ENCODE measurements around the gene ECSIT.

Gene ECSIT

DNA sequence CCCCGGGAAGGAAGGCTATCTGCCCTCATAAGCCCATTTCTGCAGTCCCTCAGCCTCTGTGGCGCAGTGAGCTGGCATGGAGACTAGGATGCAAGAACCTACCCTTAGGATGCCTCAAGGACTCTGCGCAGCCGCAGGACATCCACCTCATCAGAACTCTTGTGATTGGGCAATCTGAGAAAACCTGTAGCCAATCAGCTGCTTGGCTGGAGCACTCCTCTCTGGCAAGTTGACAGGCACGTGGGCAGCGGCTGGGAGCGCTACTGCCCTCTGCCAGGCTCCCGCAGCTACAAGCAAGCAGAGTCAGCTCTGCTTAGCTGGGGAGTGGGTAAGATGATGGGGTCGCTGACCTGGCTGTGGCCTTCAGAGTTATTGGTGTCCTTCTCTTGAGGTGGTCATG lies 1.5 kb upstream of the ECSIT start:
- no peak for DNase-seq (ENCODE audit: low read depth, low spot score)
- POLR2A ChIA-PET = no interaction called here

DNA sequence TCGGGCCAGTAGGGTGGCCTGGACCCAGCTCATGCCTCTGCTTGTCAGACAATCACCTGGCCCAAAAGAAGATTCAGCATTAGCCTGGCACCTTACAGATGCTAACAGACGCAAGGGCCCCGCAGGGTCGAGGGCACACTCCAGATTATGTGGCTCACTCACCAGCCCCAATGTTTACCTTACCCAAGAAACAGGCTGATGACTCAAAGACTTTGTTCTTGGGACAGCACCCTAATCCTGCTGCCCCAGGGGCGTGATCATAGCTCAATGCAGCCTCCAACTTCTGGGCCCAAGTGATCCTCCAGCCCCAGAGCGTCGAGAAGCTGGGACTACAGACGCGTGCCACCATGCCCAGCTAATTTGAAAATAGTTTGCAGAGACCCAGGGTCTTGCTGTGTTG lies 9.8 kb downstream of the ECSIT start:
- ChIA-PET POLR2A (interaction anchor here (0.7 kb wide), 1 partner anchor 142 kb away, joined by 3 read pairs; no protein-coding TSS in a partner anchor), CTCF (interaction anchor here (1.4 kb wide), 1 partner anchor 10 kb away, joined by 6 read pairs; the partner anchor contains the start of gene ECSIT)
- H3K4me3 ChIP-seq (ENCODE audit: low read depth, low read length) = no peak overlapping the region
- no peak for TF ChIP-seq CTCF (IDR thresholded peaks at IDR 0.05; ENCODE audit: insufficient read depth, low read length, missing control alignments)
- DNase-seq (ENCODE audit: low read depth, low spot score) = no peak

More for the DNA sequence above, 1.5 kb upstream of the ECSIT start:
- H3K4me3 ChIP-seq (ENCODE audit: low read depth, low read length) = no peak overlapping the region
- TF ChIP-seq CTCF (IDR thresholded peaks at IDR 0.05; ENCODE audit: insufficient read depth, low read length, missing control alignments) = peak; percentile 33
- CTCF ChIA-PET = interaction anchor here (0.9 to 1.0 kb wide), 2 partner anchors 9 to 28 kb away, joined by 3 to 4 read pairs; partner anchors contain the start of genes CNN1 and ELOF1

- TF ChIP-seq CTCF (IDR thresholded peaks at IDR 0.05; ENCODE audit: insufficient read depth, low read length, missing control alignments) = no peak
- ChIA-PET CTCF (no interaction called here), POLR2A (no interaction called here)
- DNase-seq (ENCODE audit: low read depth, low spot score) = no peak
- H3K4me3 ChIP-seq (ENCODE audit: low read depth, low read length) = no peak overlapping the region
Observed at GRCh38 chr19:11513946-11514345, 15.0 kb downstream of the ECSIT start.

DNA sequence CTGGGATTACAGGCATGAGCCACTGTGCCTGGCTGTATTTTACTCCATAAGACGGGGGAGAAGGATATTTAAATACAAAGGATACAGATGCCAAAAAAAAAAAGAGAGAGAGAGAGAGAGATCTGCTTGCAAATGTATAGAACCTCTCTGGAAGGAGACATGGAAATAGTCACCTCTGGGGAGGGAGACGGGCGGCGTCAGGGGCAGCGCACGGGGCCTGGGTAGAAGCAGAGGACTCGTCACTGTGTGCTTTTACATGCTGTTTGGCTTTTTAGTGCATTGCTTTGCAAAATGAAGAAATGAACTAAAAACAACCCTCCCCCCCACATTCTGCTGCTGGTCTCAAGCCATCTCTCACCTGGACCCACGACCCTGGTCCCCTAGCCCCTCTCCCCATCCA lies 18.5 kb downstream of the ECSIT start:
- ChIA-PET CTCF (no interaction called here), POLR2A (no interaction called here)
- H3K4me3 ChIP-seq (ENCODE audit: low read depth, low read length) = no peak overlapping the region
- TF ChIP-seq CTCF (IDR thresholded peaks at IDR 0.05; ENCODE audit: insufficient read depth, low read length, missing control alignments) = no peak
- DNase-seq (ENCODE audit: low read depth, low spot score) = no peak

GRCh38 chr19:11507370-11508078 lies 21.4 kb downstream of the ECSIT start:
- no peak for DNase-seq (ENCODE audit: low read depth, low spot score)
- ChIA-PET CTCF (no interaction called here), POLR2A (no interaction called here)
- no peak for TF ChIP-seq CTCF (IDR thresholded peaks at IDR 0.05; ENCODE audit: insufficient read depth, low read length, missing control alignments)
- no peak overlapping the region for H3K4me3 ChIP-seq (ENCODE audit: low read depth, low read length)

DNA sequence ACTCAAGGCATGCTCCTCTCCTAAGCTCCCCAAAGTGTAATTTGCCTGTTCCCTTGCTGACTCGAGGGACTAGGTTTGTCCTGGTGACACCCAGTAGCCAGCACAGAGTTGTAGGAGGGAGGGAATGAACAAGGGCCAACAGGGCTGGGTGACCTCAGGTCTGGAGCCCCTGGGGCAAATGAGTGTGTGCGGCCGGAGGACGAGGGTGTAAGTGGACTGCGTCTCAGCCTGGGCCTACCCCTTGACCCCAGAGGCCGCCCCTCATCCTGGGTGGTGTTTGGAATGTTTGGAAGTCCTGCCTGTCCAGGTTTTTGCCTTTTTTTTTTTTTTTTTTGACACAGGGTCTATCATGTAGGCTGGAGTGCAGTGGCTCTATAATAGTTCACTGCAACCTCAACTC lies 22.0 kb downstream of the ECSIT start:
- H3K4me3 ChIP-seq (ENCODE audit: low read depth, low read length) = no peak overlapping the region
- ChIA-PET POLR2A (no interaction called here), CTCF (interaction anchor here (1.3 kb wide), 1 partner anchor 368 kb away, joined by 3 read pairs; no protein-coding TSS in a partner anchor)
- no peak for TF ChIP-seq CTCF (IDR thresholded peaks at IDR 0.05; ENCODE audit: insufficient read depth, low read length, missing control alignments)
- DNase-seq (ENCODE audit: low read depth, low spot score) = no peak
